ENCODE data around the gene INPP5B. TPM values are rescaled to one million over a fixed set of nuclear protein-coding genes. Genes with fewer than 3 reads are reported as not detected.
A peak's percentile ranks its signal among the peaks of the same experiment; 100 is the strongest.

INPP5B gene
- polyA plus RNA-seq, 1 donor: 18.8 TPM

DNA sequence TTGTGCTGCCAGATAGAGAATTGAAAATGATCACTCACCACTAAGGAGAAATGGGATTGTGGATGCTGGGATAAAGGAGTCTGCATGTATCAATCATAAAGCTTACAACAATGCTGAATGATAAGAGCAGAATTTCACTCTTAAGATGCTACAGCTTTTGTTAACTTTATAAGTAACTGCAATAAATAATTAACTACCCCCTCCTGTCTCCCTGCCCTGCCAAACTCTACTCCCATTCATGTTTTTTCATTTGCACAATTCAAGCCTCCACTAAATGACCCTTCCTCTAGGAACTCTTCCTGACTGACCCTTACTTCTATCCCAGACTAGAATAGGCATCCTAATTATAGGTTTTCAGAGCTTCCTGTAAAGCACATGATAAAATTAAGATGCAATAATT is 102.3 kb downstream of the INPP5B start:
- H3K27me3 ChIP-seq (ENCODE audit: control insufficient read depth, insufficient read depth, low read length): no peaks in the 10 kb centered on the region
- no peaks in the 10 kb centered on the region for H3K9me3 ChIP-seq (ENCODE audit: control insufficient read depth, low read depth, low read length)
- no peak for DNase-seq
- H3K4me3 ChIP-seq (ENCODE audit: low read length): no peak overlapping the region
- H3K36me3 ChIP-seq (ENCODE audit: control insufficient read depth, insufficient read depth, low read length): peaks cover 22% of the 10 kb centered on the region
- H3K4me1 ChIP-seq (ENCODE audit: control insufficient read depth, insufficient read depth, low read length): peaks cover 5% of the 10 kb centered on the region
- H3K27ac ChIP-seq (ENCODE audit: low read length): no peak overlapping the region

DNA sequence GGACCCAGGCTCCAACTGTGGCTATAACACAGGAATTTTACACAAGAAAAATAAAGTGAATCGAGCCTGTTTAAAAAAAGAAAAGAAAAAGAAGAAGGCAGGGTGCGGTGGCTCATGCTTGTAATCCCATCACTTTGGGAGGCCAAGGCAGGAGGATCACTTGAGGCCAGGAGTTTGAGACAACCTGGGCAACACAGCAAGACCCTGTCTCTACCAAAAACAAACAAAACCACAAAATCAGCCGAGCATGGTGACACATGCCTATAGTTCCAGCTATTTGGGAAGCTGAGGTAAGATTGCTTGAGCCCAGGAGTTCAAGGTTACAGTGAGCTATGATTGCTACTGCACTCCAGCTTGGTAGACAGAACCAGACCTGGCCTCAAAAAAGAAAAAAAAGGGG is 105.2 kb downstream of the INPP5B start:
- Histone ChIP-seq H3K4me1 (ENCODE audit: control insufficient read depth, insufficient read depth, low read length) (no peaks in the 10 kb centered on the region), H3K27me3 (ENCODE audit: control insufficient read depth, insufficient read depth, low read length) (no peaks in the 10 kb centered on the region), H3K9me3 (ENCODE audit: control insufficient read depth, low read depth, low read length) (no peaks in the 10 kb centered on the region), H3K4me3 (ENCODE audit: low read length) (no peak overlapping the region), H3K36me3 (ENCODE audit: control insufficient read depth, insufficient read depth, low read length) (peaks cover 39% of the 10 kb centered on the region), H3K27ac (ENCODE audit: low read length) (no peak overlapping the region)
- DNase-seq: no peak
- WGBS (ENCODE audit: insufficient coverage, low lambda C conversion rate): 83% methylated on average over 1 of the region's 3 CpGs

DNA sequence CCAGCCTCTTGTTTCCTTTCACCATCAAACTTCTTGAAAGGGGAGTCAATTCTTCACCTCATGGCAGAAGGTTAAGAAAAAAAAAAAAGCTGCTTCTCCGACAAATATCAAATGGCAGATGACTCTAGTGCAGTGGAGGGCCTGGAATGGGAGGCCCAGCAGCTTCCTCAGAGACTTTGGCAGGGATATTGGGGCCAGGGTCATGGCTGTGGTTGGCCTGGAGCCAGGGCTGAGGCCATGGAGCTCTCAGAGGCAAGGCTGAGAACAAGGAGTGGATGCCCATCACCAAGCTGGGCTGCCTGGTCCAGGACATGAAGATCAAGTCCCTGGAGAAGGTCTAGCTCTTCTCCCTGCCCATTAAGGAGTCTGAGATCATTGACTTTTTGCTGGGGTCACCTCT is 106.1 kb downstream of the INPP5B start:
- no peak for DNase-seq
- Histone ChIP-seq H3K27me3 (ENCODE audit: control insufficient read depth, insufficient read depth, low read length) (no peaks in the 10 kb centered on the region), H3K4me1 (ENCODE audit: control insufficient read depth, insufficient read depth, low read length) (no peaks in the 10 kb centered on the region), H3K36me3 (ENCODE audit: control insufficient read depth, insufficient read depth, low read length) (peaks cover 42% of the 10 kb centered on the region), H3K4me3 (ENCODE audit: low read length) (no peak overlapping the region), H3K9me3 (ENCODE audit: control insufficient read depth, low read depth, low read length) (no peaks in the 10 kb centered on the region), H3K27ac (ENCODE audit: low read length) (no peak overlapping the region)
- no CpG with 5 or more reads among the region's 1 CpG for WGBS (ENCODE audit: insufficient coverage, low lambda C conversion rate)

DNA sequence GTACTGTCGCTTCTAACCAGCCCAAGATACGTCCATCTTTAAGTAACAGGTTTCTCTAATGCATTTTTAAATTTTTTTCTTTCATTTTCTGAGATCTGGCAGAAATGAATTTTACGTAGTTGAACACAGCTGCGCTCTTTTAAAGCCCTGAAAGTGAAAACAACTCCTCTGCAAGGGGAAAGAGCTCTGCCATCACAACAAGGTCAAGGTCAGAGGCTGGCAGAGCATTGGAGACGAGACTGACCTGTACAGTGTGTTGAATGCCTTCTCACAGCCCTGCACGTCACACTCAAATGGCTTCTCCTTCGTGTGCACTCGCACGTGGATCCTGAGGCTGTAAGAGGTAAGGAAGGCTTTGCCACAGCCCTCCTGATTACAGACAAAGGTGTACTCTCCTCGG is 107.2 kb downstream of the INPP5B start:
- 94% methylated on average over 2 of the region's 10 CpGs for WGBS (ENCODE audit: insufficient coverage, low lambda C conversion rate)

DNA sequence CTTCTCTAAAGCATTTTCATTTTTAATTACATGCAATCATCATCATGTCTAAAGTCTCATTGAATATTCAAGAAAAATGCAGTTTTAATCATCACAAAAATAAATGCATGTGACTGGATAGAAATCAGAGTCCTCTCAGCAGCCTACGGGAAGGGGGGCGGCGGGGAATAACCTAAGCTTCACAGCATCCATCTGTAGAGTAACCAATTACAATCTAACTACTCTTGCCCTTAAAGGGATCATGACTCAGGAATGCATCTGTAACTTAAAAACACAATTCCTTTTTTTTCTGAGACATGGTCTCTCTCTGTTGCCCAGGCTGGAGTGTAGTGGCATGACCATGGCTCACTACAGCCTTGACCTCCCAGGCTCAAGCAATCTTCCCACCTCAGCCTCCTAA is 110.1 kb downstream of the INPP5B start:
- peaks cover 67% of the 10 kb centered on the region for H3K36me3 ChIP-seq (ENCODE audit: control insufficient read depth, insufficient read depth, low read length)
- H3K27me3 ChIP-seq (ENCODE audit: control insufficient read depth, insufficient read depth, low read length): no peaks in the 10 kb centered on the region

More for the DNA sequence above, 107.2 kb downstream of the INPP5B start:
- no peaks in the 10 kb centered on the region for H3K4me1 ChIP-seq (ENCODE audit: control insufficient read depth, insufficient read depth, low read length)
- DNase-seq: no peak
- no peak overlapping the region for H3K27ac ChIP-seq (ENCODE audit: low read length)
- H3K9me3 ChIP-seq (ENCODE audit: control insufficient read depth, low read depth, low read length): no peaks in the 10 kb centered on the region
- H3K4me3 ChIP-seq (ENCODE audit: low read length): no peak overlapping the region
- no peaks in the 10 kb centered on the region for H3K27me3 ChIP-seq (ENCODE audit: control insufficient read depth, insufficient read depth, low read length)
- peaks cover 48% of the 10 kb centered on the region for H3K36me3 ChIP-seq (ENCODE audit: control insufficient read depth, insufficient read depth, low read length)

DNA sequence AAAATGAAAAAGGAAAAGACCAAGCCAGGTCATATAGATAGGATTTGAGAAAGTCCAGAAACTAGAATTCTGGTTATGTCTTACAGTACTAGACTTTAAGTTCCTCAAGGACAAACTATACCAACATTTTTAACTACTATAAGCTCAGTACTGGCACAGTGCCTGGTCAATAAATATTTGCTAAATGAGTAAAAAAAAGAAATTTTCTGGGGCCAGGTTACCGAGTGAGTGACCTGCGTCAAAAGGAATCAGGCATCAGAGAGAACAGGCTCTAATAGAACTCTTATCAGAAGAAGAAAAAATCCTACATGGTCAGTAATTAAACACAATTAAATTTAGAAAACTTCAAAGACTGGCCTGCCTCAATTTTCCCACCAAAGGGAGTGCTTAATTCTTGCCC is 115.0 kb downstream of the INPP5B start:
- no peak for DNase-seq
- WGBS (ENCODE audit: insufficient coverage, low lambda C conversion rate): no CpG with 5 or more reads among the region's 2 CpGs
- H3K4me3 ChIP-seq (ENCODE audit: low read length): no peak overlapping the region
- H3K36me3 ChIP-seq (ENCODE audit: control insufficient read depth, insufficient read depth, low read length): peaks cover 50% of the 10 kb centered on the region
- no peak overlapping the region for H3K27ac ChIP-seq (ENCODE audit: low read length)
- H3K4me1 ChIP-seq (ENCODE audit: control insufficient read depth, insufficient read depth, low read length): peaks cover 4% of the 10 kb centered on the region
- H3K27me3 ChIP-seq (ENCODE audit: control insufficient read depth, insufficient read depth, low read length): no peaks in the 10 kb centered on the region
- H3K9me3 ChIP-seq (ENCODE audit: control insufficient read depth, low read depth, low read length): no peaks in the 10 kb centered on the region

More for the DNA sequence above, 110.1 kb downstream of the INPP5B start:
- DNase-seq: no peak
- WGBS (ENCODE audit: insufficient coverage, low lambda C conversion rate): no CpG with 5 or more reads among the region's 3 CpGs
- Histone ChIP-seq H3K4me1 (ENCODE audit: control insufficient read depth, insufficient read depth, low read length) (no peaks in the 10 kb centered on the region), H3K4me3 (ENCODE audit: low read length) (no peak overlapping the region), H3K9me3 (ENCODE audit: control insufficient read depth, low read depth, low read length) (no peaks in the 10 kb centered on the region), H3K27ac (ENCODE audit: low read length) (no peak overlapping the region)

DNA sequence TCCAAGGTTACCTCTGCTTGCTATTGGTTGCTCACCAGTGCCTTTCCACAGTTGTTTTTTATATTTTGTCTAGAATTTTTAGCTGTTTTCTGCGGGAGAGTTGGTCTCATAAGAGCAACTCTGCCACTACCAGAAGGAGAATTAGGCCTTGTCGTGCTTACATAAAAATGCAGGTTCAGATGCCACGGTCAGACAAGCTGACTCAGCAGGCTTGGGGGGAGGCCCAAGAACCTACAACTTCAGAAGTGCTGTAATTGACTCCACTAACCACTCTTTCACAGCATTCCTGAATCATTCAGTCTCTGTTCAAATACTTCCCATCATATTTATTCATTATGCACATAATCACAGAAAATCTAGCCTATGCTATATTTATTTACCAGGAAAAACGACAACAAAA is 115.7 kb downstream of the INPP5B start:
- Histone ChIP-seq H3K27ac (ENCODE audit: low read length) (no peak overlapping the region), H3K36me3 (ENCODE audit: control insufficient read depth, insufficient read depth, low read length) (peaks cover 47% of the 10 kb centered on the region)
- no CpG with 5 or more reads among the region's 4 CpGs for WGBS (ENCODE audit: insufficient coverage, low lambda C conversion rate)

DNA sequence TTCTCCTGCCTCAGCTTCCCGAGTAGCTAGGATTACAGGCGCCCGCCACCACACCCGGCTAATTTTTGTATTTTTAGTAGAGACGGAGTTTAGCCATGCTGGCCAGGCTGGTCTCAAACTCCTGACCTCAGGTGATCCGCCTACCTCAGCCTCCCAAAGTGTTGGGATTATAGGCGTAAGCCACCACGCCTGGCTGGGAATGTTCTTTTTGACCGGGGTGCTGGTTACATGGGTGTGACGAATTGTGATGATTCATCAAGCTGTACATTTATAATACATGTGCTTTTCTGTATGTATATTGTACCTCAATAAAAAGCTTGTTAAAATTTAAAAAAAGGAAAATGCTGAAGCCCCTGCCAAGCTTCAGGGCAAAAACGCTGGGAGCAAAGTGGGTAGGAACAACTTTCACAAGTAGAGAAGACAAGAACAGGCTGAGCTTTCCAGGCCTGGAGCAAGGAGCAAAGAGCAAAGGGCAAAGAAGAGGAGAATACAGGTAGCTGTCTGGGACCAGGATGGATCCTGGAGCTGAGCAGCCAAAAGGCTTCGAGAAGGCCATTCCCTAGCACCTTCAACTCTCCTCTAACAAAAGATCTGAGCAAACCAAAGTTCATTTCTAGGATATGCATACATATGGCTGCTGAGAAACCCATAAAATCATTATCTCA is 118.3 kb downstream of the INPP5B start:
- Histone ChIP-seq H3K9me3 (ENCODE audit: control insufficient read depth, low read depth, low read length) (no peaks in the 10 kb centered on the region), H3K36me3 (ENCODE audit: control insufficient read depth, insufficient read depth, low read length) (peaks cover 30% of the 10 kb centered on the region), H3K27me3 (ENCODE audit: control insufficient read depth, insufficient read depth, low read length) (no peaks in the 10 kb centered on the region), H3K27ac (ENCODE audit: low read length) (no peak overlapping the region), H3K4me1 (ENCODE audit: control insufficient read depth, insufficient read depth, low read length) (peaks cover 4% of the 10 kb centered on the region), H3K4me3 (ENCODE audit: low read length) (no peak overlapping the region)
- DNase-seq: peak in 1 of 2 donors; percentile 35
- 50% methylated on average over 1 of the region's 12 CpGs for WGBS (ENCODE audit: insufficient coverage, low lambda C conversion rate)

More for the DNA sequence above, 115.7 kb downstream of the INPP5B start:
- H3K27me3 ChIP-seq (ENCODE audit: control insufficient read depth, insufficient read depth, low read length): no peaks in the 10 kb centered on the region
- no peaks in the 10 kb centered on the region for H3K9me3 ChIP-seq (ENCODE audit: control insufficient read depth, low read depth, low read length)
- H3K4me1 ChIP-seq (ENCODE audit: control insufficient read depth, insufficient read depth, low read length): peaks cover 4% of the 10 kb centered on the region
- no peak for DNase-seq
- no peak overlapping the region for H3K4me3 ChIP-seq (ENCODE audit: low read length)

DNA sequence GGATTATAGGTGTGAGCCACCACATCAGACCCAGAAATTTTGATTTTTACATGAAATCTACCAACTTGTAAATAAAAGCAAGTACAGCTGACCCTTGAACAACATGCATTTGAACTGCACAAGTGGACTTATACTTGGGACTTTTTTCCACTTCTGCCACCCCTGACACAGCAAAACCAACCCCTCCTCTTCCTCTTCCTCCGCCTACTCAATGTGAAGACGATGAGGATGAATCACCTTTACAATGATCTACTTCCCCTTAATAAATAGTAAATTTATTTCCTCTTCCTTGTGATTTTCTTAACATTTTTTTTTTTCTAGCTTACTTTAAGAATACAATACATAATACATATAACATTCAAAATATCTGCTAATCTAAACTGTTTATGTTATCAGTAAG is 121.3 kb downstream of the INPP5B start:
- no peak overlapping the region for H3K27ac ChIP-seq (ENCODE audit: low read length)
- no peak for DNase-seq
- no peak overlapping the region for H3K4me3 ChIP-seq (ENCODE audit: low read length)
- peaks cover 4% of the 10 kb centered on the region for H3K4me1 ChIP-seq (ENCODE audit: control insufficient read depth, insufficient read depth, low read length)
- peaks cover 32% of the 10 kb centered on the region for H3K36me3 ChIP-seq (ENCODE audit: control insufficient read depth, insufficient read depth, low read length)
- no peaks in the 10 kb centered on the region for H3K9me3 ChIP-seq (ENCODE audit: control insufficient read depth, low read depth, low read length)
- H3K27me3 ChIP-seq (ENCODE audit: control insufficient read depth, insufficient read depth, low read length): no peaks in the 10 kb centered on the region
- WGBS (ENCODE audit: insufficient coverage, low lambda C conversion rate): 93% methylated on average over 2 of the region's 2 CpGs

DNA sequence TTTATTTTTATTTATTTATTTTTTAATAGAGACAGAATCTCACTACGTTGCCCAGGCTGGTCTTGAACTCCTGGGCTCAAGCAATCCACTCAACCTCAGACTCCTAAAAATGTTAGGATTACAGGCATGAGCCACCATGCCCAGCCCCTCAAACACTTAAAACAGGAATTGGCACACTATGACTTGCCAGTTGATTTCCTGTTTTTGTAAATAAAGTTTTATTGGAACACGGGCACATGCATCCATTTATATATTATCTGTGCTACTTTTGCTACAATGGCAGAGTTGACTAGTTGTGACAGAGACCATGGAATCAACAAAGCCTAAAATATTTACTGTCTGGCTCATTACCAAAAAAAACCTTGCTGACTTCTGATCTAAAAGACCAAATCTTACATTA is 122.9 kb downstream of the INPP5B start:
- no peak overlapping the region for H3K4me3 ChIP-seq (ENCODE audit: low read length)
- no peaks in the 10 kb centered on the region for H3K27me3 ChIP-seq (ENCODE audit: control insufficient read depth, insufficient read depth, low read length)
- H3K36me3 ChIP-seq (ENCODE audit: control insufficient read depth, insufficient read depth, low read length): peaks cover 39% of the 10 kb centered on the region
- H3K9me3 ChIP-seq (ENCODE audit: control insufficient read depth, low read depth, low read length): no peaks in the 10 kb centered on the region
- DNase-seq: no peak
- no CpG with 5 or more reads among the region's 2 CpGs for WGBS (ENCODE audit: insufficient coverage, low lambda C conversion rate)
- H3K27ac ChIP-seq (ENCODE audit: low read length): no peak overlapping the region
- peaks cover 4% of the 10 kb centered on the region for H3K4me1 ChIP-seq (ENCODE audit: control insufficient read depth, insufficient read depth, low read length)
